ENCODE results near the gene CTTNBP2.

DNA sequence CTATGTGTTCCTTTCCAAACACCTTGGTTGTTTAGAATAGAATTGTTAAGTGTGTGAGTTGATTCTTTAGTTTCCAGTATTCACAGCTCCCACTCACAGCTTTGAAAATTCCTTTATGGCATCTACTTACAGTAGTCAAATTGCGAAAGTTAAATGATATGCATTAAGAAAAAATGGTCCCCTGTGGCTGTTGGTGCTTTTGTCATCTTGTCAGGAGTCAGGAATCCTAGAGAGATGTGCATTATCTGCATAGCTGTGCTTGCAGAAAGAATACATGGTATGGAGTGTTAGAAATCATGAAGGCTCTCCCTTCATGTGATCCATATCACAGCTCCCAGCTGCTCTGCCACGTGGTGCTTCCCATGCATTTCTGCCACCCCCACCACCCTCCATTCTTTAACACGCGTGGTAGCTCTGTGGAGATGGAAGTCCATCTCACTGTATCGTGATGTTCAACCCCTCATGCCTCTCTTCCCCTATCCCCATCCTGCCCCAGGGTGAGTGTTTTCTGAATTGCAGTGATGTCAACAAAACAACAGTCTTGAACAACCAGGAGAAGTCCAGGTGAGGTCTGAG, 29.2 kb upstream of the CTTNBP2 start:
- TF ChIP-seq, protein P1, sequence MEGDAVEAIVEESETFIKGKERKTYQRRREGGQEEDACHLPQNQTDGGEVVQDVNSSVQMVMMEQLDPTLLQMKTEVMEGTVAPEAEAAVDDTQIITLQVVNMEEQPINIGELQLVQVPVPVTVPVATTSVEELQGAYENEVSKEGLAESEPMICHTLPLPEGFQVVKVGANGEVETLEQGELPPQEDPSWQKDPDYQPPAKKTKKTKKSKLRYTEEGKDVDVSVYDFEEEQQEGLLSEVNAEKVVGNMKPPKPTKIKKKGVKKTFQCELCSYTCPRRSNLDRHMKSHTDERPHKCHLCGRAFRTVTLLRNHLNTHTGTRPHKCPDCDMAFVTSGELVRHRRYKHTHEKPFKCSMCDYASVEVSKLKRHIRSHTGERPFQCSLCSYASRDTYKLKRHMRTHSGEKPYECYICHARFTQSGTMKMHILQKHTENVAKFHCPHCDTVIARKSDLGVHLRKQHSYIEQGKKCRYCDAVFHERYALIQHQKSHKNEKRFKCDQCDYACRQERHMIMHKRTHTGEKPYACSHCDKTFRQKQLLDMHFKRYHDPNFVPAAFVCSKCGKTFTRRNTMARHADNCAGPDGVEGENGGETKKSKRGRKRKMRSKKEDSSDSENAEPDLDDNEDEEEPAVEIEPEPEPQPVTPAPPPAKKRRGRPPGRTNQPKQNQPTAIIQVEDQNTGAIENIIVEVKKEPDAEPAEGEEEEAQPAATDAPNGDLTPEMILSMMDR (IDR thresholded peaks at IDR 0.05) = no peak
- TF ChIP-seq POLR2A (IDR thresholded peaks at IDR 0.05) = no peak
